Stimulated activated CD8-positive, alpha-beta memory T cell treated with anti-CD3 and anti-CD28 coated beads, Interleukin-4, amount 100 ng/mL, for 1 hour (primary cell): ENCODE data around the gene INSRR.
A peak's percentile ranks its signal among the peaks of the same experiment; 100 is the strongest.

ENCODE experiments used
- DNase-seq, 2 donors: peaks; one replicate each; pipeline ENCODE4 v3.0.0-alpha.2; 2020; ENCODE audit warnings: low read depth in 2 of 2, low spot score in 1 of 2

The INSRR gene

DNA sequence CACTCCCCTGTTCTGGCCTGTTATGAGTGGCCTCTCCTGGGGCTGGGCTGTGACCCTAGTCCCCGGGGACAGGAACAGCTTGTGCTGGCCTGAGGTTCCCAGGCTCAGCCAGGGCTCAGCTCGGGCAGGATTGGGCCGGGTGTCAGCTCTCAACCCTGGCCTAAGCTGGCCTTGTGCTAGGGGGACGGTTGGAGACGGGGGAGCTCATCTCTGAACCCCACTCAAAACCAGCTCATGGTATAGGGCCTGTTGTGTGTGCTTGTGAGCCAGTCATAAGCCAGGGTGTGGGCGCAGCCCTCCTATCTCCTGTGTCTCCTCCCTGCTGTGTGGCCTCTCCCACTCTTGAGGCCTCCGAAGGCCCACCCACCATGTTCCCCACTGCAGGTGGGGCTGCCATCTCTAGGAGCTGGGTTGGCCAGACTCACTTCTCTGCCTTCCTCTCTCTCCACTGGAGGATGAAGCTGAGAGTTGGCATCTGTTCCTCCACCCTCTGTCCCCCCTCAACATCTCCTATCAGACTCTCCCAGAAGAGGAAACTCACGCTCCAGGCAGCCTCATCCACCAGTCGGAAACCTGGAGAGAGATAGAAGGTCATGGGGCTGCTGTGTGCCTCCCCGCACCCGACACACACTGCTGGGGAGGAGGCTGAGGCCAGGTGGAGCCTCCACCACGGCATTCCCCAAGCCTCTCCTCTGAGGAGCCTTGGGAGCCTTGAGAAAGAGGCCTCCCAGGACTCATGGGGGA lies 36.0 kb upstream of the INSRR start:
- DNase-seq, result no peak

DNA sequence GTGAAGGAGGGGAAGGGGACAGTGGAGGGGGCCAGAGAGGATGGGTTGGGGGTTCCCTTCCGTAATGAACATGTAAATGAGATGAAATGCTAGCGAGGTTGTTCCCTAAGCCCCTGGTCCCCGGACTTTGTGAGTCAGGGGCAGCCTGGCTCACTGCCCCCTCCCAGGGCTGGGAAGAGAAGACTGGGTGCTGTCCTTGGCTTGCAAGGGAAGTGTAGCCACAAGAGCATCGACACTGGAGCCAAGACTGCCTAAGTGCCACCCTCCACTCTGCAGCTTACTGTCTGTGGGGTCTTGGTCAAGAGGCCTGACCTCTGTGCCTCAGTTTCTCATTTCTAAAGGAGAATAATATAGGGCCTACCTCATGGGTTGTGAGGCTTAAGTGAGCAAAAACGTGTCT lies 35.1 kb upstream of the INSRR start:
- no peak for DNase-seq

DNA sequence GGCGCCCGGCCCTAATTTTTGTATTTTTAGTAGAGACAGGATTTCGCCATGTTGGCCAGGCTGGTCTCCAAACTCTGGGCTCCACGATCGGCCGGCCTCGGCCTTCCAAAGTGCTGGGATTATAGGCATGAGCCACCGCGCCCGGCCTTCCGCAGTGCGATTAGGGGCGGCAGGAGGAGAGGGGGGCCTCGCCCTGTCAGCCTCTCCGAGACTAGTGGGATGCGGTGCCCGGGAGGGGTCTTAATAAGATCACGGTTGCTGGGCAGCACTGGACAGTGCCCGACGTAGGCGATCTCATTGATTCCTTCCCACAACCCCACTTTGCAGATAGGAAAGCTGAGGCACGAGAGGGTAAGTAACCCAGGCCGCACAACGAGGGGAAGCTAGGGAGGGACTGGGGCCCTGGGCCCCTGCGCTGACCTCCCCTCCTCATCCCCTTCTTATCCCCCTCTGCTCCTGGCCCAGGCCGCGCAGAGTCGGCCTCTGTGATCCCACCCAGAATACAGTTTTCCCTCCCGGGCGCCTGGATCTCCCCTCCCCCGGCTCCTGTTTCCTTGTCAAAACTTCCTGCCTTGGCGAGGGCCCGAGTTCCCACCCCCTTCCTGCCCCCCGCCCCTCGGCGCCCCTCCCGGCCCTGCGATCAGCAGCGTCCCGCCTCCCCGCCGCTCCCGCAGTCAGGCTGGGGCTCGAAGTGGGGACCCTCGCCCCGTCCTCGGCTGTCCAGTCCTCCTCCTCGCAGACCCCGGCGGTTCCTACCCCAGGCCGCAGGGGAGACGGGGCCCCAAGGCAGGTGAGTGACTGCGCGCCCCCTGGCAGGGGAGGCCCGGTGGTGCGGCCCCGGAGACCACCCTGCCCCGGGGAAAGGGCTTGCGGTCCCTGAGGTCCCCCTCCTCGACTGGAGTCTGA lies 34.4 kb upstream of the INSRR start, which contains the start of gene PEAR1:
TSS of gene PEAR1 (plus strand) at position 671 of the 906 bp plus-strand sequence. CDS start 10,209 bp downstream, outside the sequence.
- DNase-seq, result no peak

DNA sequence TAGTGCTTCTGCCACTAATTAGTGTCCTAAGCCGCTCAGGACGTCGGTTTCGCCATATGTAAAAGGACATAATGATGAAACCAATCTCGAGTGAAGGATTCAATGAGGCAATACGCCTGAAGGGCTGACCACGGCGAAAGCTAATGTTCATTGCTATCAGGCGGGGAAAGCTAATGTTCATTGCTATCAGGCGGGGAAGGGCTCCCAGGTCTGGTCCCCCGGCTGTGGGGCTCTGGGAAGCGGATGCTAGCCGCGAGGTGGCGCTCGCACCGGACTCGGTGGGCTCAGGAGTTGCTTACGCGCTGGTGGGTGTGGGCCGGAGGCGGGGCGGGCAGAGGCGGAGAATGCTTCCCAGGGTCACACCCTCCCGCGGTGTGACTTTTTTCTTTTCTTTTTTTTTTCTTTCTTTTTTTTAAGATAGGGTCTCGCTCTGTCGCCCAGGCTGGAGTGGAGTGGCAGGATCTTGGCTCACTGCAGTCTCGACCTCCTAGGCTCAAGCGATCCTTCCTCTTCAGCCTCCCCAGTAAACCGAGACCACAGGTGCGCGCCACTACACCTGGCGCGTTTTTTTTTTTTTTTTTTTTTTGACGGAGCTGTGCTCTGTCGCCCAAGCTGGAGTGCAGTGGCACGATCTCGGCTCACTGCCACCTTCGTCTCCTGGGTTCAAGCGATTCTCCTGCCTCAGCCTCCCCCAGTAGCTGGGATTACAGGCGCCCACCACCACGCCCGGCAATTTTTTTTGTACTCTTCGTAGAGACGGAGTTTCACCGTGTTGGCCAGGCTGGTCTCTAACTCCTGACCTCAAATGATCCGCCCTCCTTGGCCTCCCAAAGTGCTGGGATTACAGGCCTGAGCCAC lies 33.5 kb upstream of the INSRR start:
- DNase-seq, result peak; percentile 61 to 72

DNA sequence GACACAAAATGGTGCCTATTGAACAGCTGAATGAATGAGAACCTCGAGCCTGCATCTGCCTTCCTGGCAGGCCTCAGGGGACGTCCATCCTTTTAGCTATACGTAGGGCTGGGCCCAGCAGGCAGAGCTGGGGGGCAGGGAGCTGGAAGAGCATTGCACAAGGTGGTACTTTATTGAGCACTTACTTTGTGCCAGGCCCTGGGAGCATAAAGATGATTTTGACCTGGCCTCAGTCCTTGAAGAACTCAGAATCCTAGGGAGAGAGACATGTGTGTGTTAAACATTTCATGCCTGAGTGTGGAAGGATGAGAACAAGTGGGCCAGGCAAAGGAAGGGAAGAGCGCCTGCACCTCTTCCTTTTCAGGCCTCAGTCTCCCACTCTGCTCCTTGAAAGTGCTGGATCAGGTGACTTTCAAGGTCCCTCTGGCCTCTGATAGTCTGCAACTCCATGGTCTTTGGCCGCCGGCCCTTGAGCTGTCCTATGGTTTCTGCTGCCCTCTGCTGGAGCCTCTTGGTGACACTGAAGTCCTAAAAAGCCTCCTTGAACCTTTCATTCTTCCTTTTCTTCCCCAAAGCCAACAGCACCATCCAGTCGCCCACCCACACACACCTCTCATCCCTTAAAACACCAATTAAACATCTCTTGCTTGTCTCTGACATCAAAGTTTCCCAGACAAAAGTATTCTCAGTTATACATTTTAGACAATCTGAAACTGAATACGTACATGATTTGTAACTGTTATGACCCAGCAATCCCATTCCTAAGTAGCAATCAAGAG lies 31.1 kb upstream of the INSRR start:
- DNase-seq, result peak; percentile 26 to 28

DNA sequence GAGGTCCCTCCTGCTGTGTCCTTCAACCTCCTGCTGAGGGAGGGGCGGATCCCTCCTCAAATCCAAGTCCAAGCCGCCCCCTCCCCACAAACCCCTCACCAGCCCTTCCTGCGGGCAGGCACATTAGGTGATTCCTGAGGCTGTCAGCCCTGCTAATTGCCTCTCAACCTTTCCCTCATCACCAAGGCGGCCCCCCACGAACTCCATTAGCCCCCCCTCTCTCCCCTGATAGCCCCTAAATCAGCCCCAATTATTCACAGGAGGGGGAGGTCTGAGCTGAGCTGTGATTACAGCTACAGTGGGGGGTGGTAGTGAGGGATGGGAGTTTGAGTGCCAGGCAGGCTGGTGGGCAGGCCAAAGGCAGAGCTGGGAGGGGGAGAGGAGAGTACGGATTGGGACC lies 28.8 kb upstream of the INSRR start:
- no peak for DNase-seq

DNA sequence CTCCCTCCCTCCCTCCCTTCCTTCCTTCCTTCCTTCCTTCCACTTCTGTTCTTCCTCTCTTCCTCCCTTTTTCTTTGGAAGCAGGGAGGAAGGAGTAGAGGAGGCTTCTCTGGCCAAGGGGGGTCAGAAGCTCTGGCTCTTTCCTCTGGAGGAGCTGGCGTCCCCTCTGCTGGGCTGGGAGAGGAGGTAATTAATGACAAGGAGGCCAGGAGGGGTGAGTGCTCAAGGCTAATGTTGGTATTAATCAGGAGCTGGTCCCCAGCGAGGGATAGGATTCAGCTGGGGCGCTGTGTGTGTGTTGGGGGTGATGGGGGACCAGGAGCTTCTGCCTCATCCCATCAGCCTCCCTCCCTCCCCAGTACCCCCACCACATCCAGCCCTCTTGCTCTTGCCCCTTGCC lies 28.4 kb upstream of the INSRR start:
- DNase-seq, result no peak

DNA sequence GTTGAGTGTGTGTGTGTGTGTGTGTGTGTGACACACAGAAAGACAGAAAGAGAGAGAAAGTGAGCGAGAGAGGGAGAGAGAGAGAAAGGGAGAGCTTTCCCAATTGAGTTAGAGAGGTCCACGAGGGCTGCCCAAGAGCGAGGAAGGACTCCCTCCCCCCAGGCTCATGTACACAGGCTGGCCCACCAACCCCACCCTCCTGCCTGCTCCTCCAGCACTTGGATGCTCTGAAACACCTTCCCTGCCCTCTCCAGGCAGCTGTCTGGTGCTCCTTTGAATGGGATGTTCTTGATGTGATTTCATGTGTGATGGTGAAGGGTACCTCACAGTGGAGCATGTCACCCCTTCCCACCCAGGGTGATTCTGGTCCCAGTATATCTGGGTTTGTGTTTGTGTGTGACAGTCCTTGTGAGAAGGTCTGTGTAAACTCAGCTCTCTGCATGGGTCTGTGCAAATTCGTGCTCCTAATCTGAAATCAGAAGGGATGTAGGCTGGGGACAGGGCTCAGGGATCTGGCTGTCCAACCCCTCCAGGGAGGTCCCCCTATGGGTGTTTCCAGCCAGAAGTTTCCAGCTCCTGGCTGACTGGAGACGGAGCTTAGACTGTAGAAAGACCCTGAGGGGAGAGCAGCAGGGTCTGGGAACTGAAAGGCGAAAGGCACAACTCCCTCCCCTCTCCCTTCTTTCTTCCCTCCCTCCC lies 27.8 kb upstream of the INSRR start:
- no peak for DNase-seq

DNA sequence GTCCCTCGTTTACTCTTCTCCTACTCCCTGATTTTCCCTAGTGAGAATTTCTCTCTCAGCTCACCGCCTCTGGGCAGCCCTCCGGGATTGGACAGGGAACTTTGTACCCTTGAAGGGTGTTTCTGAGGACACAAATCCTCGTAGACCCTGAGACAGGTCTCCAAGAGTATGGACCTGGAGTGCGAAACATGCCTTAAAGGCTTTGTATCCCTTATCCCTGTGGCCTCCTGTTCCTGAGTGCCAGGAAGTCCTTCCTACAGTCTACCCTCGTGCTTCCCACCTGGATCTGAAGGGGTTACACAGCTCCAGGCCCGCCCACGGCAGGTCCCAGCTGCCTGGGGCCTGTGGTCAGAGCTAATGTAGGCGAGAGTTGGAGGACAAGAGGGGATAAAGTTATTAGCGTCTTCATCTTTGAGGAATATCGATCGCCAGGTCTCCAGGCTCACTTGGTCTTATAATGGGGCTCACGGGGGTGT lies 27.0 kb upstream of the INSRR start:
- no peak for DNase-seq

DNA sequence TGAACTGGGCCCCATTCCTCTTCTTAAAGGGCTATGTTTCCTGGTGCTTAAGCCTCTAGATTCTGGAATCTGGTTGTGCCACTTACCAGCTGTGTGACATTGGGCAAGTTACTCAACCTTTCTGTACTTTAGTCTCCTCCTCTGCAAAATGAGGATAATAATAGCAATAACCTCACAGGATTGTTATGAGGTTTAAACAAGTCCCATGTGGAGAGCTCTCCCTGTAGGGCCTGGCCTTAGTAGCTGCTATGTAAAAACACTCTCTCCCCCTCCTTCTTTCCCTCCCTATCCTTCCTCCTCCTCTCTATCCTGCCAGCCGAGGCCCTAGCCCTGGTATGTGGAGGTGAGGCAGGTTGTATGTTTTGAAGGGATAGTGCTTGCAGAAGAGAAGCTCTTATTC lies 26.4 kb upstream of the INSRR start:
- DNase-seq, result no peak

DNA sequence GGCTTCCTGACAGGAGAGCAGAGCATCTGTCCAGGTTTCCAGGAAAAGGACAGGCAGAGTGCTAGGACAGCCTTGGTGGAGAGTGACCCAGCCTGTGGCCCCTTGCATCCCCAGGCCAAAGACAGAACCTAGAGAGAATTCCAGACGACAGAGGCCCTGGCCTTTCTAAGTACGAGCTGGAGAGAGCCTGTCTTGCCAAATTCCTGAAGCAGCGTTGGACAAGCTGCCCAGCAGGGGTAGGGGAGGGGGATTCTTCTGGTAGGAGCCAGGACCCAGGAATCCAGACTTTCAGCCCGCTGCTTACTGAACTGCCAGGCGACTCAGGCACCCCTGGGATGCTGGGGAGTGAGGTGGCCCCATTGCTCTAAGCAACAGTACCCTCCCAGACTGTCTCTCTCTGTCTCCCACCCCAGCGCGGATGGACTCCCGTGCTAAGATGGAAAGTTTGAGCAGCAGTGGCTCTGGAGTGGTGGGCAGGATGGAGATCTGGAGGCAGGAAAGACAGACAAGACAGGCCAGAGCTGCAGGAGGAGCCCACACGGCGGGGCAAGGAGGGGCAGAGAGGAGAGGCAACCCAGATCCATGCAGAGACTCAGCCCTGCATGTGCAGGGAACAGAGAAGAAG lies 25.8 kb upstream of the INSRR start:
- no peak for DNase-seq

DNA sequence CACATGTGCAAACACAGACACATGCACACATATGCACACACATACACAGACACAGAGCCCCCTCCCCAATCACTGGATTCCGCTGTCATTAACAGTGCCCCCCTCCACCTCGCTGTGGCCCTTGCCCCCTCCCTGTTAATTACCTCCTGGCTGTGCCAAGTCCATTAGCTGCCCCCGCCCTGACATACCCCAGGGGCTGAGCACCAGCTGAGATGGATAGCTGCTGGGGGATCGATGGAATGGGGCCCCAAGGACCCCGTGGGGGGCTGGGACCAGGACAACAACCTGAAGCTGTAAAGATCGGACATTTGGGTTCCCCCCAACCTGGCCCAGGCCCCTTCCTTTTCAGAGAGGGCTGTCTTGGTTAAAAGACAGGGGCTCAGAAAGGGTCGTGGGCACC lies 25.0 kb upstream of the INSRR start:
- DNase-seq, result no peak

DNA sequence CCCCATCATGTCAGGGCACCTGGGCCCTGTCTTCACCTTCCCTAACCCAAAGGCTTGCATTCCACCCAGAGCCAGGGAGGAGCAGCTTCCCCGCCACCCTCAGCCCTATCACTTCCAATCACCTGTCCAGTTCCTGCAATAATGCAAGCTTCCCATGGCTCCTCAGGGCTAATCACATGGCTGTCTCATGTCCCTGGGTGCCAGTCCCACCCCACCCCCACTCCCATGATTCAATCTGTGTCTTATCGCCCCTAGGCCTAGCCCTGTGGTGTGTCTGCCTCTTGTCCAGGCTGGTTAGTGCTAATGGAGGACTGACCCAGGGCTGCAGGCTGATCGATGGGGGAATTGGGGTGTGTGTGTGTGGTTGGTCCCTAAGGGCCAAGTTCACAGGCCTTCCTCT lies 23.6 kb upstream of the INSRR start:
- DNase-seq, result no peak

DNA sequence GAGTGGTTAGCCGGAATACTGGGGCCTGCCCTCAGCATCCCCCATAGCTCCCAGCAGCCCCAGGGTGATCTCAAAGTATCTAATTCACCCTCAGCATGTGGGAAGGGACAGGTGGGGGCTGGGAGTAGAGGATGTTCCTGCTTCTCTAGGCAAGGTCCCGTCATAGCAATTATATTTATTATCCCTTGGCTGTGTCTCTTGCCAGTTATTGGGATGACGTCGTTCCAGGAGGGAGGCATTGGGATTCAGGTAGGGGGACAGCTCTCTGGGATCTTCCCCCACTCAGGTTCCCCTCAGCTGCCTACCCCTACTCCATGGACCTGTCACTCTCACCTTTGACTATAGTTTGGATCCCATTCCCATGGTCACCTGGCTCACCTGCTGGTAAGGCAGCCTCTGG lies 22.7 kb upstream of the INSRR start:
- no peak for DNase-seq

DNA sequence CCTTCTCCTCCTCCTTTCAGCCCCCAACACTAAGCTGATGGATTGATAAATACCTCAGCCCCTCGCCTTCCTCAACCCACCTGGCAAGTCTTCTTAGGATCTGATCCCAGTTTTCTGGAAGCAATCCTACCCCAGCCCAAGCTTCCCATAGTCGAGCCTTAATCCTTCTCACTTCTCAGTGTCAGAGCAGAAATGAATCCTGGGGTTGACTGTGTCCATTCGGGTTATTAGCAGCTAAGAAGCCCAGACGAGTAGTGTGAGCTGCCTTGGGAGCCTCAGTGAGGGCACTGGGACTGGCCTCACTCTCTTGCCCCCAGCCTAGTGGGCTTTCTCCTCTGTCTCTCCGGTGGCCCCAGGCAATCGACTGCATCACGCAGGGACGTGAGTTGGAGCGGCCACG lies 22.2 kb upstream of the INSRR start:
- no peak for DNase-seq

DNA sequence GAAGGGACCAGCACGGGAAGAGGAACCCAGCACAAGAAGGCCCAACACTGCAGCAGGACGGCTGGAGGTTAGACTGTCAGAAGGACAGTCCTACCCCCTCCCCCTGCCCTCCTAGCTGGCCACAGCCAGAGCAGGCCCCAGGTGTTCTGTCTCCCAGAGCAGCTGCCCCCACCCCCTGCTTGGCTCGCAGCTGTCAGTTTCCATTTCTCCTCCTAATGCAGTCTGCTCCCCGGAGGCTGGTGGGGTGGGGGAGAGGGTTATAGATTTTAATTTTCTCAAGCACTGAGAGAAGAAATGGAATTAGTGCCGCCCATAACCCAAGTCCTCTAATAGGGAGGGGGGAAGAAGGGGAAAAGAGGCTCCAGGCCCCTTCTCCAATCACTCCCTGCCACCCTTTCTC lies 21.6 kb upstream of the INSRR start:
- no peak for DNase-seq

DNA sequence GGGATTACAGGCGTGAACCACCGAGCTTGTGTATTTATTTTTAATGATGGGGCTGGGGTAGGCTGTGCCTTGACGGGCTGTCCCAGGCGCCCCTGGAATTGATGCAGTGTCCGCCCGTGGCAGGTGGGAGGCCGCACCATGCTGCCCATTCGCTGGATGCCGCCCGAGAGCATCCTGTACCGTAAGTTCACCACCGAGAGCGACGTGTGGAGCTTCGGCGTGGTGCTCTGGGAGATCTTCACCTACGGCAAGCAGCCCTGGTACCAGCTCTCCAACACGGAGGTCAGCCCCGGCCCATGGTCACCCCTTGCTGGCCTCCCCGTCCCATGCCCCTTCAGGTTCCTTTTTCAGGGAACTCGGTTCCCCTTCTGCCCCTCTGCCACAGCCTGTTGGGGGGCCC lies 21.0 kb upstream of the INSRR start:
- DNase-seq, result no peak

DNA sequence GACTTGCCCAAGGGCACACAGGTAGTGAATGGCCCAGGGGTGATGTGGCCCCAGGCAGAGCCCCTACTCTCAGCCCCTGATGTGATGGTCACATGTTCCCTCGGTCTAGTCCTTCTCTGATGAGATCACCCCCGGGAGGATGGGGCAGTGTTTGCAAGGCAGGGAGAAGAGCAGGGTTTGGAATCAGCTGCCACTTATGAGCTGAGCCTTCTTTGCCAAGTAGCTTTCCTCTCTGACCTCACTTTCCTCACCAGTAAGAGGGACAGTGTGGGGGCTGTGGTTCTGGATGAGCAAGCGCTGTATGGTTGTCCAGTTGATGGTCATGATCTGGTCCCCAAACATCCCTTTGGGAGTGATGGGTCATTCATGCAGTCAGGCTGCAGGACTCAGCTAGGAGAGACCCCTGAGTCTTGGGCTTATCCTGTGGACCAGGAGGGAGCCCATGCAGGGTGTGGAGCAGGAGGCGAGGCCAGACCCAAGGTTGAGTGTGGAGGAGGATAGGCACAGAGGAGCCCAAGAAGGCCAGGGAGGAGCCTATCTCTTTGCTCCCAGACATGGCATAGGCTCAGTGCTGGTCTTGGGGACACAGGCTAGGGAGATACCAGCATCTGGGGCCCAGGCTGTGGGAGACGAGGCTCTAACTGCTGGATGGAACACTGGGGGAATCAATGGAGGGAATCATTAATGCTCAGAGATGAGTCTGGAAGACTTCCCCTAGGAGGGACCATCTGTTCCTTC lies 18.7 kb upstream of the INSRR start:
- no peak for DNase-seq

DNA sequence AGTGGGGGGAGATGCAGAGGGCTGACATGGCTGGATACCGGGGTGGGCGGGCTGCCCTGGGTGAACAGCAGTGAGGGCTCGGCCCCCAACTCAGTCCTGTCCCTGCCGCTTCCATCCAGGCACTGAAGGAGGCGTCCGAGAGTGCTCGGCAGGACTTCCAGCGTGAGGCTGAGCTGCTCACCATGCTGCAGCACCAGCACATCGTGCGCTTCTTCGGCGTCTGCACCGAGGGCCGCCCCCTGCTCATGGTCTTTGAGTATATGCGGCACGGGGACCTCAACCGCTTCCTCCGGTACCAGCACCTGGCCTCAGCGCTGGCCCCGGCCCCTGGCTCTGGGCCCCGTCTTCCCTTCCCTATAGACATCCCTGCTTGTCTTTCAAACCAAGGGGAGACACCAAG lies 17.4 kb upstream of the INSRR start:
- DNase-seq, result no peak
